Measurements from ENCODE around the gene STT3B.
A peak's percentile ranks its signal among the peaks of the same experiment; 100 is the strongest.

STT3B gene

DNA sequence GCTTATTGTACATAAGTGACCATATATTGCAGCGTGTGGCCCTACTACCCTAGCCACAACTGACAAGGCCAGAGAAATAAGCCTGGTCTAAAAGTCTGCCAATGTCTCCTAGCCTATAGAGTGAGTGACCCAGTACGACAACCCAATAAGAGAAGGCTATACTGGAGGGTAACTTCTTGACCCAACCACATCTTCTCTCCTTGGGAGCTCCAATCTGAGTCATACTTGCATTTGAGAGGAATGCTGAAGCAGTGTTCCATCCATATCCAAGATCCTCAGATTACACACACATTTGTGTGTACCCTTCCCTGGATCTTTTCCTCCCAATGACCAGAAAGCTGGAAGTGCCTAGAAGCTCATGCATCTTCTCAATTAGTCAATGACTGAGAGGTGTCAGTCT, 11.3 kb upstream of the STT3B start:
- no peak for DNase-seq

GRCh38 chr3:31522152-31522551, 10.6 kb upstream of the STT3B start:
- no peak for DNase-seq

- no peak for DNase-seq
Observed at GRCh38 chr3:31523543-31523942, 9.2 kb upstream of the STT3B start.

- DNase-seq: no peak
Observed at GRCh38 chr3:31525532-31525931, 7.2 kb upstream of the STT3B start.

DNA sequence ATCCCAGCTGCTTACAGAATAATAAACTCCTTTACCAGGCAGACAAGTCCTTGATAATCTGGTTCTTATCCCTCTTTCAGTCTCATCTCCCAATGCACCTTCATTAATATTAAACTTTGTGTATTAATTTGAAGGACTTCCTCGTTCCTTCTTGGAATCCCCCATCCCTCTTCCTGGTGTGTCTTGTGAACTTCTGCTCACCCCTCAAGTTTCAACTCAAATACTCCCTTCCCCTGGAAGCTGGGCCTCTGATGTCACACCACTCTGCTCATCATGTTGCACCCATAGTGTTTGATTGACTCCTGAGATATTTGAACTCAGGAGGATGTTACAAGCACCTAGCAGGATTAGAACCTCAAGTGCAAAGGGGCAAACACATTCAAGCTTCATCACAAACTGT, 3.3 kb upstream of the STT3B start:
- no peak for DNase-seq

GRCh38 chr3:31530039-31530959, 2.4 kb upstream of the STT3B start:
- DNase-seq: no peak

- DNase-seq: no peak
Observed at GRCh38 chr3:31530960-31531335, 1.8 kb upstream of the STT3B start.

DNA sequence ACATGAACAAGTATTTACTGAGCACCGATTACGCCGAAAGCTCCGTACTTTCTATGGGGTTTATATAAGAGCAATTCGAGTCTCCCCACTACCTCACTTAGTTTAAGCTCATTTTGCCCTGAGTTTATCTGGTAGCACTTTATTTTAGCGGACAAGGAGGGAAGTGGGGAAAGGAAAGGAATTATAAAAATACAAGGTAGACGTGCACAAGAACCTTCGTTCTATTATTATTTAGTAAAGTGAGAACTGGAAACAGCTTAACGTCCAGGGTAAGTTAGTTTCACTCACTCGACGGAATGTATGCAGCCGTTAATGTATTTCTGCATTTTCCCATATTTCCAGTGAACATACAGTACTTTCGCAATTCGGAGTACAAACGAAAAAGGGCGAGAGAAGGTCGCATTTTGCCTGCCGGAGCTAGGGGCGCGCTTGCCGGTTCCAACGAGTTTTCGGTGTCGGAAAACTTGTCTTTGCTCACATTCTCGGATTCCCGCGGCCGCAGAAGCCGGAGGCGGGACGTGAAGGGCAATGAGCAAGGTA, 1.2 kb upstream of the STT3B start:
- DNase-seq: no peak

DNA sequence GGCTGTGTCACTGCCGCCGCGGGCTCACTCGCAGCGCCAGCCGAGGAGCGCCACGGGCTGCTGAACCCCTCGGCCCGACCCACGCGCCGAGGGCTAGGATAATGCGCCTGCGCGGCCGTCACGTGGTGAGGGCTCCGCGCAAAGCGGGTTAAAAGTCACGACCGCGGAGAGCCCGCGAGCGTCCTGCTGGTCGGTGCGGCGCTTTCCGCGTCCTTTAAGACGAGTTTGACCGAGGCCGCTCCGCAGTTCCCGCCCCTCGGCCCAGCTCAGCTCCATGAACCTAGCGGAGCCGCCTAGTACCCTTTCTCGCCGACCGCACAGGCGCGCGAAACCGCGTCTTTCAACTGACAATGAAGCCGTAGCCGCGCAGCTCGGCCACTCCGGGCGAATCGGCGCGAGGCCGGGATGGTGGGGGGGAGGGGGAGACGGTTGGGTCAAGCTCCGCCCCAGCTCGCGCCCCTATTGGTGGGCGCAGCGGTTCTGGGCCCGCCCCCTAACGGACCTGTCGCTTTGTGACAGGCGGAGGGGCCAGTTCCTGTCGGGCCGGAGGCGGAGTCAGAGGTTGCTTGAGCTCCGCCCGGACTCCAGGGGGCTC, 636 bp upstream of the STT3B start:
- DNase-seq: peak; percentile 98 to 99

DNA sequence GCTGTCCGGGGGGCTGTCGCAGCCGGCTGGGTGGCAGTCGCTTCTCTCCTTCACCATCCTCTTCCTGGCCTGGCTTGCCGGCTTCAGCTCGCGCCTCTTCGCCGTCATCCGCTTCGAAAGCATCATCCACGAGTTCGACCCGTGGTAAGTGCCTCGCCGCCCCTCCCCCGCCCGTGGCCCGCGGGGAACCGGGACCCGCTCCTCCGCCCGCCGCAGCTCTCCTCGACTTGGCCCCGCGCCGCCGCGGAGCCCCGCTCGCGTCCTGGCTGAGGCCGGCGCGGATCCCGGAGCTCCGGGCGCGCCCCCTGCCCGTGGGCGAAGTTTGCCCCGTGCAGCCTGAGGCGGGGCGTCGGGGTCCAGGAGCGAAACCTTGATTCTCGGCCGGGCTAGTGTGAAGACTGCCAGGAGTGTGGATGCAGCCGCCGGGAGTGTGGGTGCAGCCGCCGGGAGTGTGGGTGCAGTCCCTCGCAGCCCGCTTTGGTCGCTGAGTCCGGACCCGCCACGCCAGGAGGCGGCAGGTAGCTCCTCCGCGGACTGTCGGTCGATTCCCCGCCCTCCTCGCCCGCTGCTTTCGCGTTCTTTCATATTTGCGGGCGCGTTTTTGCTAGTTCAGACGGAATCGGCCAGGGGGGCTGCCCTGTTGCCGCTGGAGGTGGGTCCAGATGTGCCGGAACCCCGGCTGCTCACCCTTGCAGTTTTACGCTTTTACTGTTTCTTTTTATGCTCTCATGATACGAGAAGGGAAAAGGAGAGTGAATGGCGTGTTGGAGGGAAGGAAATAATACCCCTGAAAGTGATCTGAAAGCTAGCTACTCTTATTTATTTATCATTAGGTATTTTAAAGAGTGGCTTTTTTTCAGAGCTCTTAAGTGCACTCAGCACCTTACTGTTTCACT, 692 bp downstream of the STT3B start:
- peak; percentile 70 to 75 for DNase-seq

DNA sequence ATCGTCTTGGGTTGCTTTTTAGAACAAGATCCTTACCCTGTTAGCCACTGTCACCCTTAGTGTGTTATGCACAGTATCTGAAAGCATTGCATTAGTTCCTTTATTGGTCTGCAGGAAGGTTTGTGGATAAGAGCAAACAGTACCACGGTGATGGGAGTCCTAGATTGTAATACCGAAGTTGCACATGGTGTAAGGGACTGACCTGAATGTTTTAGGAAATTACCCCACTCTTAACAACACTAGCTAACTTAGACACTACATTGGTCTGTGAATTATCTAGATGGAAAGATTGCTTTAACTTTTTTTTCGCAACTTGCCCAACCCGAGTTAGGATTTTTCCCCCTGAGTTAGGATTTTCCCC, 1.3 kb downstream of the STT3B start:
- DNase-seq: no peak

DNA sequence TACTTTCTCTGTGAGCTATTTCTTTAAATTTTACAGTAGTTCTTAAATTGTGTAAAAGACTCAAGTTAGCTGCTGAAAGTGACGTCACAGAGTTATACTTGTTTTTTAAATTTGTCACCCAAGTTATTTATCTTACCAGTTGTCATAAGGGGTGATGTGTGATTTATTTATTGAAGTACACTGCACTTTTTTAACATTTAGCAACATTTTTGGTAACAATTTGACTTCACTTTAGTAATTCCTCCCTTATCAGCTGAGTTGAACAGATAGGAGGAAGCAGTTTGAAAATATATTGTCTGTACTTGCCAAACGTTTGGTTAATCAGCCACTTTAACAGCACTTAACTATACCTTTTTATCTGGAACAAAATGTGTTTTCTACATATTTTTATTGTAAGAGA, 3.8 kb downstream of the STT3B start:
- DNase-seq: no peak

DNA sequence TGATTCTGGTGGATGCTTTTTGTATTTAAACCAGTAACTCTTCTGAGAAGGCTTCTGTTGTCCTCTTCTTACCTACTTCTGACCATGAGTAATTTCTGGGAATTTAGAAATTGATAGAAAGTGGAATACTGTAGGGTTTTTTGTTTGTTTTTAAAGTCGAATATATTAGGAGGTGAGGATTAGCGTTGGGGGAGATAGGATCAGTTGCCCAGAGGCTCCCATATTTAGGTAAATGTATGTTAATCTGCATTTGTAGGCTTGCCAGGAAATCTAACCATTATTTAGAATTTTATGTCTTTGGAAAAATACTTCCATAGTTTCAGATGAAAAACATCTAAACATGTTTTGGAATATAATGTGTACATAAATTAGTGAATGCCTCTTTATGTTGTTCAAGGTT, 6.1 kb downstream of the STT3B start:
- no peak for DNase-seq

- DNase-seq: no peak
Observed at GRCh38 chr3:31539275-31539674, 6.5 kb downstream of the STT3B start.

DNA sequence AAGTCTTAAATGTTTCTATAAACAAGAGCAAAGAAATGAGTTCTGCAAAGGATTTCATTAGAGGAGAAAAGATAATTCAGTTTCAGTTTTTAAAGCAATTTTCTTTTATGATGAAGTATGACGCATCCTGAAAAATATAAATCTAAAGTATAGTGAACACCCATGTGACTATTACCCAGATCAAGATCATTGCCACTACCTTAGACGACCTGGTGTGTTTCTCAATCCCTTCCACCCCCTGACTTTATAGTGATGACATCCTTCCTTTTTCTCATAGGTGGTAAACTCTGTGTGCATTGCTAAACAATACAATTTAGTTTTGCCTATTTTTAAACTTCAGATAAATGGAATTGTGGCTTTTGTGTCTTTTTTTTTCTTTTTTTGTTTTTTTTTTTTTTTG, 8.4 kb downstream of the STT3B start:
- no peak for DNase-seq

DNA sequence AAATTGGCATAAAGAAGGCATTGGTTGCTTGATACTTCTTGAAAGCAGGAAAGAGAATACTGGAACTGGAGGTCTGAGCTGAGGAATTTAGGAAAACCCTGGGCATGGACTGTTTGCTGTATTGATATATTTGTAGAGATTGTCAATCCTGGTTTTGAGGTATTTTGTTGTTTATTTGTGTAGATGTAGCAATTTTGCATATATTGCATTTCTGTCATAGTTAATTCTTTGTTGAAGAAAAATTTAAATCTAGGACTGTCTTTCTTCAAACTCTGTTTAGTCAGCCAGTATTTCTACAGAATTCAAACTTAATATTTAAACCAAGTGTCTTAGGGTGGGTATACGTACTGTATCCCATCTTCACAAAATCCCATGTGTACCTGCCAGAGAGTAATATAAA, 9.5 kb downstream of the STT3B start:
- no peak for DNase-seq

DNA sequence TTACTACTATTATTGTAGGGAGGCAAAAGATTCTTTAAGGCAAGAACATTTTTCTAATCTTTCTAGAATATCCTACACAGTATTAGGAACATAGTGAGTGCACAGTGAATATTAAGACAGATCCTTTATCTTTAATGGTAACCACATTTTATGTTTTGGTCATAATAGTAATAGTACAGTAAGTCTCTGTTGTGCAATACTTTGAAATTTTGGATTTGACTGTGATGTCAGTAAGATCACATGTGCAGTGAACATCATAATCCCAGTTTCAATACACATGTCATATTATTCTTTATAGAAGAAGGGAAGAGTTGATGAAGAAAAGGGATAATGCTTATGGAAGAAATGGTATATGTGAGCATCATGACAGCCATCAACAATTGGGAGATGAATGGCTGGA, 10.7 kb downstream of the STT3B start:
- no peak for DNase-seq

GRCh38 chr3:31544634-31545033, 11.9 kb downstream of the STT3B start:
- DNase-seq: no peak

DNA sequence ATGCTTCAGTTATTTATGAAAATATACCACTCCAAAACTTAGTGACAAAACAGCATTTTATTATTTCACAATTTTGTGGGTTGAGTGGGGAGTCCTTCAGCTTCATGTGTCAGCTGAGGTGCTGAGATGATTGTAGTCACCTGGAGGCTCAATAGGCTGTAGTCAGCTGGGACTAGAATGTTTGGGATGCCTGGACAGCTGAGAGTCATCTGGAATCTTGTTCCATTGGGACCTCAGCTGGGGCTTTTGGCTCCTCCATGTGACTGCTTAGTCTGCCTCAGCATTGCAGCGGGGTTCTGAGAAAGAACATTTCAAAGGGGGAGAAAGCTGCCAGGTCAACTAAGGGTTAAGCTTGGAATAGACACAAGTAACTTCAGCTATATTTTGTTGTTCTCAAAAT, 13.4 kb downstream of the STT3B start:
- no peak for DNase-seq

- DNase-seq: no peak
Observed at GRCh38 chr3:31546725-31547124, 14.0 kb downstream of the STT3B start.

DNA sequence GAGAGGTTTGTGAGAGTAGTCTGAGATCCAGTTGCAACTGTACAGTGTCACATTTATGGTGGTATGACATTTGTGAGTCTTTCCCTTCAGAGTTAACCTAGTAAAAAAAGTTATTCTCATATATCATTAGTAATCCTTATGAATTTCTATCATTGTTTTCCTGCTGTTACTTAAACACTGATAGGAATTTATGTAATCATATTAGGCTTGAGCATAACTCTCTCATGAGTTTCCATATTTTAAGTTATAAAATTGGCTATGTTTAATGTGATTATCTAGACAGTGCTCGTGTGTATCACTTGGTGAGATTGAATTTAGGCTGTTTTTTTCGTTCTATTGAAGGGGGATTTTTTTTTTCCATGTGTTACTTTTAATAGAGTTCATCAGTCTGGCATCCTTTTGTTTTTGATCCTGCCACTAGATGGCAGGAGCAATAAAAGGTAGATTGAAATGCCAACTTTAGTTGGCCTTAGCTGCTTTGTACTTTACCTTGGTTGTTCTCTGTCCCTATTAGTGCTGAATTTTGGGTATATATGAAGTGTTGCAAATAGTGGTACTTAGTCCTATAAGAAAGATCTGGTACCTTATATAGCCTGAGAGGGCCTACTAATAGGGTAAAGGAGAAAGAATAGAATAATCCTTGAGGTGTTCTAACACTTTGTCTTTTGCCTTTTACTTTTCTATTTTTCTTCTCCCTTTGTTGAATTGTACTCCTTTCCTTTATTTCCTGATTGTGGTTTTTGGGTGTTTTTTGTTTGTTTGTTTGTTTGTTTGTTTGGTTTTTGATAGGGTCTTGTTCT, 17.9 kb downstream of the STT3B start:
- DNase-seq: no peak

- DNase-seq: no peak
Observed at GRCh38 chr3:31551646-31552045, 18.9 kb downstream of the STT3B start.

- no peak for DNase-seq
Observed at GRCh38 chr3:31552103-31552502, 19.4 kb downstream of the STT3B start.

Measured in activated T-cell treated with anti-CD3 and anti-CD28 coated beads, Interleukin-2, amount 50 U/mL, for 48 hours (primary cell).